AG08396 (cell line): Measurements from ENCODE around the gene PNPLA7.

Experiments
- DNase-seq: peaks from one replicate; pipeline ENCODE4 v3.0.0; 2012; ENCODE audit warnings: low spot score, mixed read lengths

Gene PNPLA7

GRCh38 chr9:137494104-137494544 lies 56.1 kb downstream of the PNPLA7 start:
- DNase-seq = no peak

DNA sequence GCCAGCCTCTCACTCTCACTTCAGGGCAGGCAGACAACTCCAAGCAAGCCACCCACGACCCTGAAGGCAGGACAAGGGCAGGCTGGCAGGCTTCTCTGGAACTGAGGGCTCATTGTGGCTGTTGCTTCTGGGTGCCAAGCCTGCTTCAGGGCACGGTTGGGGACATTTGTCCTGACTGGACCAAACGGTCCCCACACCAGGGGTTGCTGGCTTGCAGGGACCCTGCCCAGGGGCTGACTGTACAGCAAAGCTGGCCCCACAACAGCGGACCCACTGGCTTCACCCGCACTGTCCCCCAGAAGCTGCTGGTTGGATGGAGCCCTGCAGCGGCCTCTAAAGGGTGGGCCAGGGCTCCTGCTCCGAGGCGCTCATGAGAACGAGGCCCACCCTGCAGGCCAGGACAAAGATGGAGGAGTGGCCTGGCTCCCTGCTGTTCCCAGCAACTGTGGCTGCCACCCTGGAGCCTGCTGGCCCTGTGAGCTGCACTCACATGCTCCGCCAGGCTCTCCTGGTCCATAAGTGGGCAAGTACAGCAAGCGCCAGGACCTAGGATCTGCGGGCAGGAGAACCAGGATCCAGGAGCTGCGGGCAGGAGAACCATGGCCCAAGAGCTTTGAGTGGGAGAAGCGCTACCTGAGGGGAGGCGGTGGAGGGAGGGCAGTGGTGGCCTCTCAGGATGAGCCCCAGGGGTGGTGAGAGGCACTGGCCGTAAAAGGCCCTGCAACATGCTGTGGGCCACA lies 56.7 kb downstream of the PNPLA7 start:
- no peak for DNase-seq

- peak; percentile 34 for DNase-seq
Measured at GRCh38 chr9:137492464-137493363, 57.5 kb downstream of the PNPLA7 start.

DNA sequence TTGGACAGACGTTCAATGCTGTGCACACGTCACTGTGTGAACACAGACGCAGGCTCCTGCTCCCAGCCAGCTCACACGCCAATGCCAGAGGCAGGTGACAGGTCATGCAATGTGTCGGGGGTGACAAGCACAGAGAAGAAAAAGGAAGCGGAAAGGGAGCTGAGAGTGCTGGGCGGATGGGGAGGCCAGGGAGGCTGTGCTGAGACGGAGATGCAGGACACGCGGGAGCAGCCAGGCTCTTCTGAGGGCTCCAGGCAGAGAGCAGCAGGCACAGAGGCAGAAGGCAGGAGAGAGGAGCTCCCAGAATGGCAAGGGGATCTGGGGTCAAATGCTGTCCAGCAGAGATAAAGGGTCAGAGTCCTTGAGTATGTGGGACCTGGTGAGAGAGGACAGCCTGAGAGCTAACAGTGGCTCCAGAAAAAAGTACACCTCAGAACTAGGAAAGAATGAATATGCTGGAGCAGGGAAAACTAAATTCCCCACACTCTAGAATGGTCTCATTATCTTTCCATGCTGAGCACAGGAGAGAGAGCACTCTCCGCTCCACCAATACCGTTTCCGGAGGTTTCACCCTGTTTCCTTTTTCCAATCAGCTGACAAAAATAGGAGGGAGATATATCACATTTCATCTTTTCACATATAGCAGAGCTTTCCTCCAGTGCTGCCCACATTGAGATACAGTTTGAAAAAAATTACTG lies 58.3 kb downstream of the PNPLA7 start:
- no peak for DNase-seq

DNA sequence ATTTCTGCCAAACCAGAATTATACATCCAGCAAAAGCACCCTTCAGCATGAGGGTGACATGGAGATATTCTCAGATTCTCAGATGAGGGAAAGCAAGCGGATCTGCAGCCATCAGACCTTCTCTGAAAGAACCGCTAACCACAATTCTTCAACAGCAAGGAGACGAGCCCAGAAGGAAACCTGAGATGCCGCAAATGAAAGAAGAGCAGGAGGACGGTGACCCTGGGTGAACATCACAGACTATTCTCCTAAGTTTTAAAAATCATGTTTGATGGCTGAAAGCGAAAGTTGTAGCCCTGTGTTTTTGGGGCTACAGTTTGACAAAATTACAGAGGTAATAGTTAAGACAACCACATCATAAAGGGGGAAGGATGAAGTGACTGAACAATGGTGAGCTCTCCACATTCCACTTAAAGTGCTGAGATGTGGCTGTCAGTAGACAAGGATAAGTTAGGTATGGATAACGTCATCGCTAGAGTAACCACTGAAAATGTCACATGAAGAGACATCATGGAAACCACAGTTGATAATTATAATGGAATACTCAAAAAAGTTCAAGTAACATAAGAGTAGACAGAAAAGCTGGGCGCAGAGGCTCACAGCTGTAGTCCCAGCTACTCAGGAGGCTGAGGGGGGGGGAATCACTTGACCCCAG lies 59.5 kb downstream of the PNPLA7 start:
- DNase-seq = no peak

GRCh38 chr9:137488906-137489305 lies 61.3 kb downstream of the PNPLA7 start:
- no peak for DNase-seq

DNA sequence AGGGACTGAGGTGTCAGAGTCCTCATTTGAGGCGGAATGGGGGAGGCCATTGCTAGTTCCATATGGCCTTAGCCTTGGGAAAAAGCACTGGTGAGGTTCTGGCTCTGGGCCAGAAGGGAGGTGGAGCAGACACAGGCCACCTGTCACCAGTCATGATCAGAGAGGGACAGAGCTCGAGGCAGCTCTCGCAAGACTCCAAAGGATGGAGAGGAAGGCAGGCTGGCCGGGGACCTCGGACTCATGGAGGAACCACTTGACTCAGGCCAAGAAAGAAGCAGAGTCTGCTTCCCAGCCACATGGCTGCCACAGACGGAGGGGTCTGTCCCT lies 61.9 kb downstream of the PNPLA7 start:
- no peak for DNase-seq

DNA sequence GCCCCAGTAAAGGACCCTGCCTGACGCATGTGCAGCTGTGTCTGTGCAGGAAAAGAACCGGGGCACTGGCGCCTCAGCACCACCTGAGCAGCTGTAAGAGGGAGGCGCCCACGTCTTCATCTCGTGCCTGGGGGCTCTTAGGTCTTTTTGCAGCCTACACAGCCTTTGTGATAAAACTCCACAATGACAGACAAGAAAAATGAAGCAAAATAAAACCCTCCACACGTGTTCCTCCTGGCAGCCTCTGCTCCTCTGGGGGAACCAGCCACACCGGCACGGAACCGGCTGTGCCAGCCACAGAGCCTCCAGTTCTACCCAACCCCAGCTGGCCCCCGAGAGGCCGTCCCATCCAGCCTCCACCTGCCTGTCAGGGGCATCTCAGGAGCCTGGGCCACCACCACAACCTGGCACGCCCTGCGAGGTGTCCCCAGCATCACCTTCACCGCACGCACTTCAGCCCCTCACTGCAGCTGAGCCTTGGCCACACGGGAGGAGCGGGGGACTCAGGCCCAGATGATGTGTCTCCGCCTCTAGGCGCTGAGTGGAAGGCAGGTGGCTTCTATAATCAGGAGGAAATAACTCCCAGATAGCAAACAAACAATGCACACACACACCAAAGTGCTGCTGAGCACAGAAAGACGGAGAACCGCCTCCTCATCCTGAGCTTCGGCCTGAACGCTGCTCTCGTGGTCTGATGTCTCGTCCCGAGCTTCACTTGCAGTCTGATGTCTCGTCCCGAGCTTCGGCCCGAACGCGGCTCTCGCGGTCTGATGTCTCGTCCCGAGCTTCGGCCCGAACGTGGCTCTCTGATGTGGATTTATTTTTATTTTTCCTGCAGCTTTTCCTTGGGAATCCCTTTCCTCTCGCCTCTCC lies 62.5 kb downstream of the PNPLA7 start:
- DNase-seq = no peak

- no peak for DNase-seq
Measured at GRCh38 chr9:137486545-137487453, 63.4 kb downstream of the PNPLA7 start.

GRCh38 chr9:137486141-137486490 lies 64.1 kb downstream of the PNPLA7 start:
- no peak for DNase-seq

DNA sequence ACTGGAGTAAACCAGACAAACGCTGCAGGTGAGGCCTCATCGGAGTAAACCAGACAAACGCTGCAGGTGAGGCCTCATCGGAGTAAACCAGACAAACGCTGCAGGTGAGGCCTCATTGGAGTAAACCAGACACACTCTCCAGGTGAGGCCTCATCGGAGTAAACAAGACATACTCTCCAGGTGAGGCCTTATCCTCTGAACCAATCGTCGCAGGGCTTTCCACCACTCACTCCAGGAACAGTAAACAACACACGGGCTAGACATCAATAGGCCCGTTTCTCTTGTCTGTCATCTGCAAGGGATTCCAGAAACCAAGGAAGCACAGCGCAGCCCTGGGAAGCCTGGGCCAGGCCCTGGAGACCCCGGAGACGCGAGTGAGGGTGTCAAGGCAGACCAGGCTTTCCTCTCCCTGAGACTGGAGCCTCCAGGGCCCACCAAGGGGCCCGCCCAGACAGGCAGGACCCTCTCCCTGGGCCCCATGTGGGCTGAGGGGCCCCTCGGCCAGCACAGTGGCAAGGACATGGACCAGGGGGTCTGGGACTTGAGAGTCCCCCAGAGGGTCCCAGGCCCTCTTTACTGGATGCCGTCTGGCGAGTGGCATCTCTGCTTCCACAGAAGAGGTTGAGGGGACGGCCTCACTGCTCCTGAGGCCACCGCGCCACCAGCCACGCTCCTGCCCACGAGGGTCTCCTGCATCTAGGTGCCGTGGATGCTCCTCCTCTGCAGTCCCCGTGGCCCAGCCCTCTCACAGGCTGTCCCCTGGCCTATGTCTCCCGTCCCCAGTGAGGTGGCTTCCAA lies 64.7 kb downstream of the PNPLA7 start:
- DNase-seq = no peak

- DNase-seq = no peak
Measured at GRCh38 chr9:137484551-137485315, 65.5 kb downstream of the PNPLA7 start.

DNA sequence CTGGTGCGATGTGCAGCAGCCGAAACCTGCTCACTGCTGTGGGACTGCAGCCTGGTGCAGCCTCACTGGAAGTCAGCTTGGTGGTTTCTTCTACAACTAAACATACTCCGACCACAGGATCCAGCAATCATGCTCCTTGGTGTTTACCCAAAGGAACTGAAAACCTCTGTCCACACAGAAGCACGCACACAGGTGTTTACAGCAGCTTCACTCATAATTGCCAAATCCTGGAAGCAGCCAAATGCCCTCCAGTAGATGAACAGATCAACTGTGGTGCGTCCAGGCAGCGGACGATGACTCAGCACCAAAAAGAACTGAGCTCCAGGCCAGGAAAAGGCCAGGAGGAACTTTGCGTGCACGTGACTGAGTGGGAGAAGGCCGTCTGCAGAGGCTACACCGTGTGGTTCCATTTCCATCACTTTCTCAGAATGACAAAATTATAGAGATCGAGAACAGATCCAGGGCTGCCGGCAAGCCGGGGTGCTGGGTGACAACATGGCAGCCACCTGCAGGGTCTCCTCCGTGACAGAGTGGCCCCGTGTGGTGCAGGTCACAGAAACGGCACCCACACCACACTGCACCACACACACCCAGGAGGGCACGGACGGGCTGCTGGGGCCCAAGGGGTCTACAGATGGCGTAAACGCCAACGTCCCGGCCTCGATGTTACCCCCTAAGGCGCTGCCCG lies 68.0 kb downstream of the PNPLA7 start:
- DNase-seq = peak; percentile 84

DNA sequence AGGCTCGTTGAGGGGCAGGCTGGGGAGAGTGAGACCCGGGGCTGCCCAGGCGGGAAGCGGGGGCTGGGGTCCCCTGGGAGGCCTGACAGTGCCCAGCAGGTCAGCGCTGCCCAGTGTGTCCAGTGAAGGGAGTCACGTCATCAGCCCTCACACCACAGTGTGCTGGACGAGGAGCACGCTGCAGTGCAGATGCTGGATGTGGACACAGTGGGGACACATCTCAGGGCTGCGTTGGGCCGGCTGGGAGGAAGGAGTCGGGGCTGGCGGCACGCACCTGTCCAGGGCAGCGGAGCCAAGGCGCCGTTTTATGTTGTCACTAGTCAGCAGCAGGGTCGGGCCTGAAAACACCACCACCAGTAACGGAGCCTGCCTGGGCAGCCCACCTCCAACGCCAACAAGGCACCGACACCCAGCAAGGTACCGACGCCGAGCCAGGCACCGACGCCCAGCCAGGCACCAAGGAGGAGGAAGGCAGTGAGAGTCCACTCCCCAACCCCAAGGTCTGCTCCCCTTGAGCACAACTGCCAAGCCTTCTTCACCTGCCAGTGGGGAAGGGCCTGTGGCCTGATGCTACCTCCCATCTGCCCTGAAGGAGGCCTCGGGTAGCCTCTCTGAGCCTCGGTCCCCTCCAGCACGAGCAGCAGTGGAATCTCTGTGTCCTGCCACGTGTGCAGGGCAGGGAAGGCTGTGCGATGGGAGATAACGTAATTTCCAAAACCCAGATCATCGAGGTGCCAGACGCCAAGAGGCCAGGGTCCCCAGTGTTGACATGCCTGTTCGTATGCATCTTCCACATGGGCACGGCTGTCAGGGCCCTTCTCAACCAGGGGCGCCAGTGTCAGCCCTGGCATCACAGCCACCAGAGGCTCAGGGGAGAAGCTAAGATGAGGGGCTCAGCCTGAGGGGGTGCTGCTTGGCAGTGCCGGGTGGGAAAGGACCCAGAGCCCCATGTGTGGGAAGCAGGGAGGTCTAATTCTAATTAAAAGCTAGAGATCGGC lies 69.2 kb downstream of the PNPLA7 start:
- DNase-seq = no peak

DNA sequence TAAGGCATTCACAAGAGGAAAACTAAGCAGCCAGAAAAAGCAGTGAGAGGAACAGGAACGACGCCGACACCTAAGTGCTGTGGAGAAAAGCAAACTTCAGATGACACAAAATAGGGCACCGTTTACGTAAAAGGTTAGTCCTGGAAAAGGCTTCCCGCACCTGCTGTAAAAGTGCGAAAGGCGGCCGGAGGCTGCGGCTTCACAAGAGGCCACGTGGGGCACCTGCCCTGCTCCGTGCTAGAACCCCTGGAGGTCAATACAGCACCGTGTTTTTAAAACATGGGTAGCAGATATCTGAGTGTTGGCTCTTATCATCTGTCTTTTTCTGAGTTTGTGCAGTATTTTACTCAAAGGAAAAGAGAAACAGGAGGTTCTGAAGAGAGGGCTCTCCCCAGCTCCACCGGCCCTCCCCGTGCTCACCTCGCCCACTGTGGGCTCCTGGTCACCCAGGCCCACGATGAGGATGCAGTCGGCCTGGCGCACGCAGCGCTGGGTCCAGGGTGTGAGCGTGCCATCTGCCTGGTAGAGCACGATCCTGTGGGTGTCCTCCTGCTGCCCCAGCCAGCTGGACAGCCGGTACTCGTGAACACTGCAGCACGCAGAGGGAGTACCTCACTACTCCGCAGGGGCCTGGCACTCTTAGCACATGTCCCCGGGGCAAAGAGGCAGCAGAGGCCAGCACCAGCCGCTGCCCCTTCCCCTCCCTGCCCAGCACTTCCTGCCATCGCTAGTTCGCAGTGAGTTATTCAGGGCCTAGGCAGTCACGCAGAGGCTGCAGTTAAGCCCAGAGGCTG lies 70.1 kb downstream of the PNPLA7 start:
- DNase-seq = no peak
